Activated naive CD4-positive, alpha-beta T cell treated with anti-CD3 and anti-CD28 coated beads, Interleukin-2, amount 50 U/mL, for 16 hours (primary cell): ENCODE measurements around the gene TNS1.

Experiments used
- DNase-seq: peaks from one replicate; pipeline ENCODE4 v3.0.0-alpha.2; 2020

The TNS1 gene

DNA sequence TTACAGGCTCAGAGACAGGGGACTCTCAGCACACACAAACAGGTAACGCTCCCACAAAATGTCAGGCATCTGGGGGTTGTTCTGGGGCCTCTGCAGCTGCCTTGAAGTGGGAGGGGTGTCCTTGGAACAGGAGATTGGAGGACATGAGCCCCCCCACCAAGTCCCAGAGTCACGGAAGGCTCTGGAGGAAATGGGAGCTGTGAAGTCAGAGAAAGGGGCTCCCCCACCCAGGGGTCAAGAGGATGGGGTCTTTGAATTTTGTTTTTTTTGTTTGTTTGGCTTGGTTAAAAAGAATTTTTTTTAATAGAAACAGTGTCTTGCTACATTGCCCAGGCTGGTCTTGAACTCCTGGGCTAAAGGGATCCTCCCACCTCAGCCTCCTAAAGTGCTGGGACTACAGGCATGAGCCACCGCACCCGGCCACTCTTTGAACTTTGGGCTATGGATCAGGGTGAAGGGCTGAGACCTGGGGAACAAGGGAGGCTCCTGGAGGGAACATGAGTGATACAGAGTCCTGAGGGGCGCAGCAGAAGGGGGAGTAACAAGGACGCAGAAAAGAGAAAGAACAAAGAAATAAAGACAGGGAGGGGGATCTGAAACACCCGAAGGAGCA is 46.8 kb downstream of the TNS1 start:
- no peak for DNase-seq

- DNase-seq, result no peak
Observed at GRCh38 chr2:217954971-217955740, 47.6 kb downstream of the TNS1 start.

DNA sequence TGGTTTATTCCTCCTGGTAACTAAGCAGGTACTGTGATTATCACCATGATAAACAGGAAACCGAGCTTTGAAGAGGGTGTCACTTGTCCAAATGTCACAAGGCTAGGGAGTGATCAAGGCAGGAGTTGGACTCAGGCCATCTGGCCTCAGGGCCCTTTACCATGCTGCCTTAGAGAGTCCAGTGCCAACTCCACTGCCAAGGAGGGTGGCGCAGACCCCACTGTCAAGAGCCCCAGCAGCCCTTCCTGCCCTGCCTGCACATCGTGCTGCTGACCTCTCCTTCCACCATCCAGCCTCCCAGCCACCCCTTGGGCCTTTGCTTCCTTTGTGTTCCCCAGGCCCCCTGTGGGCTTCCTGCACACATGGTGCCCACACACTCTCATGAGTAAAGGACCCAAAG is 48.3 kb downstream of the TNS1 start:
- DNase-seq, result no peak

GRCh38 chr2:217954051-217954450 is 48.7 kb downstream of the TNS1 start:
- DNase-seq, result no peak

DNA sequence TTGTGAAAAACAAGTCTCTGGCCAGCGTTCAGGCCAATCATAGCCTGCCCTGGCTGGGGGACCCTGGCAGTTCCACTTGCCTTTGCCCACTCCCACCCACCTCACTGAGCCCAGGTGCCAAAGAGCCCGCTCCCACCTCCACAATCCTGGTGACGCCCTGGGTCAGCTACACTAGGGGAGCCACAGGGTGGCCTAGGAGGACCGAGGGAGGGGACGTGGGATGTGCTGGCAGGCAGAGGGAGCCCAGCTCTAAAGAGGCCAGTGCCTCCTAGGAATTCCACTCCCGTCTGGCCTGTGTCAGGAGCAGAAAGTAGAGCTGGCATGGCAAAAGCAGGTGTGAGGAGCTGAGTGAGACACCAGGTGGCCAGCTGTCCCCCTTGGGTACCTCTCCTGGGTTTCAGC is 49.3 kb downstream of the TNS1 start:
- DNase-seq, result no peak

DNA sequence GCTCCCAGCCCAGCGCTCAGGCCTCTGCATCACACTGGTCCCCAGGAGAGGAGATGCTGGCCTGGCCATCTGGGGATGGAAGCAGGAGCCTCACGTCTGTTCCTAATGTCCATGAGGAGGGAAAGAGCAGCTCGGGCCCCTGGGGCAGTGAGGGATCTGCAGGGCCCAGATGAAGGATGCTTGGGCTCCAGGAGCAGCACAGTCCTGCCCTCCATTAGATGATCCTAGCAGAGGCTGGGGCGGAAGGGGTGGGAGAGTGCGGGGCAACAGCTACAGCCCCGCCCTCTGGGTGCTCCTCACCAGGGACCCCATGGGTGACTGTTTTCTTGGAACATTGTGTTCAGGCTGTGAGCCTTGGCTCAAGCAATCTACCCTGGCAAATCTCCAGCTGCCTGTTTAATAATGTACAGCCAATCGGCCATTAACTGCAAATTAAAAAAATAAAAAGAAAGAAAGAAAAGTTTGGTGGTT is 49.7 kb downstream of the TNS1 start:
- no peak for DNase-seq

GRCh38 chr2:217952409-217952808 is 50.4 kb downstream of the TNS1 start:
- no peak for DNase-seq

DNA sequence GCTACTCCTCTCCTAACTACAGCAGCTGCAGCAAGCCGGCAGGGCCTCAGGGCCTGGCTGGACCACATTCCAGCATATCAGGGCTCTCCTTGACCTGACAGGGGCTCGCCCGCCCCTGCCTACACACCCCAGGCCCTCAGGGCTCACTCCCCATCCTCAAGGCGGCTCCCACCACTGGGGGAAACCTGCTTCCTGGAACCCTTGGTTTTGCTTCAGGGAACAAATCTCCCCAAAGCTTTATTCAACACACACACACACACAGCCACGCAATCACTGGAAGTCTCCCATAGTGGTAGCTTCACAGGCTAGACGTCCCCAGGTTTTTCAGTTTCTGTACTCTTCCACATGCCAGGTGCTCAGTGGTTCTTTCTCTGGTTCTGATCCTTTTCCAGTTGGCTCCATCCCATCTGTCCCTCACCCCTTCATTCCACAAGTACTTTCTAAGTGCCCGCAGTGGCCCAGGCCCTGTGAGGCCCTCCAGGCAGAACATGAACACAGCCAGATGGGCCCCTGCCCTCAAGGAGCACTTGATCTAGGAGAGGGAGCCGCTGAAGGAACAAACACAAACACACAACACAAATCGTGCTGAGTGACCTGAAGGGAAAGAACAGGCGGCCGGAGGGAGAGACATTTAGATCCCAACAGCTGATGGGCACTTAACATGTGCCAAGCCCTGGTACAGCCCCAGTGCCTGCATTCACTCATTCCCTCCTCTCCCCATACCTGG is 51.1 kb downstream of the TNS1 start:
- no peak for DNase-seq

GRCh38 chr2:217951091-217951490 is 51.7 kb downstream of the TNS1 start:
- DNase-seq, result no peak

DNA sequence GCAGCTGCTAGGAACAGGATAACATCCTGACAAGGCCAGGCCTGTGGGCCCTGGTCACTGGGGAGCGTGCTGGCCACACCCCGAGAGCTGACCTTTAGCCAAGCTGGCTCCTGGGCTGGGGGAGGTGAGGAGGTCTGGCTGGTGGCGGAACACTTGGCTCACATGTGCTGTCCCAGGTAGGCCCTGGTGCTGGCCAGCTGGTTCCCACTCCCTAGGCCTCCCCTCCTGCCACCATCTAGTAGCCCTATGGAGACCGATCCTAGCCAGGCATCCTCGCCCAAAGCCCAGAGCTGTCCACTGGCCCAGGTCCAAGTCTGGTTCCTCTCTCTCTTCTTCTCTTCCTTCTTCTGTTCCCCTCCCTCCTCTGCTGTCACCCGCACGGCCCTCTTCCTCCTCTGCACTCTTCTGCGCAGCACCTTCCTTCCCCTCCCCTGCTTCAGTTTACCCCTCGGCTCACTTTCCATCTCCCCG is 52.4 kb downstream of the TNS1 start:
- no peak for DNase-seq

- DNase-seq, result no peak
Observed at GRCh38 chr2:217949447-217949846, 53.3 kb downstream of the TNS1 start.

DNA sequence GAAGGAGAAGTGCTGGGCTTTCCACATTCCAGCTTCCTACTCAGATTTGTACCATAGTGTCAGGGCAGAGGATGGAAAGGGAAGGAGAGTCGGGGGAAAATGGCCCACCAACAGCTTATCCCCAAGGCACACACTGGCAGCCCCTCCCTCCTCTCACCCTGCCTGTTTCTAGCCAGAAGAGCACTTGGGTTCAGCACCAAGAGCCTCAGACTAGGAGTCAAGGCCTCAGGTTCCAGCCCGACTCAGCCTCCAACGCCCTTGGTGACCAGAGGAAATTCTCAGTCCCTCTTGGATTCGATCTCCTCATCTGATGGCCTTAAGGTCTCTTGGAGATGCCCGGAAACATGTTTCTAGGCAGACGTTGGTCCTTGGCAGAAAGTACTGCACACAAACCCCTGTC is 53.9 kb downstream of the TNS1 start:
- no peak for DNase-seq

DNA sequence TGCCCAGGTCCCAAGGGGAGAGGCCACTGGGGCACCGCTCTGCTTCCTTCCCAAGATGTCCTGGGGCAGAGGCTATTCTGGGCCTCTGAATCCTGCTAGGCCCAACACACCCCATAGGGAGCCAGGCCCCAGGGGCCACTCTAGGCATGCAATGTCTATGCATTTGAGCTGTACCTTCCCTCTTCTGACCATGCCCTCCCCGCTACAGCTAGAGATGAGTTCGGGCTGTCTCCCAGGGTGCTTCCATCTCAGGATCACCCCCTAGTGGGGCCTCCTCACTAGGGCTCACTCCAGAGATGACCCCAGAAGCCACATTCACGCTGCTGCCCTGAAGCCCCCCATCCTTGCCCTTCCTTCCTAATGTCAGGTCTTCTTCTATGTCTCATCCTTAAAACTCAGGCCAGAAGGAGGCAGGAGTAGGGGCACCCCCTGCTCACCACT is 54.4 kb downstream of the TNS1 start:
- DNase-seq, result no peak

DNA sequence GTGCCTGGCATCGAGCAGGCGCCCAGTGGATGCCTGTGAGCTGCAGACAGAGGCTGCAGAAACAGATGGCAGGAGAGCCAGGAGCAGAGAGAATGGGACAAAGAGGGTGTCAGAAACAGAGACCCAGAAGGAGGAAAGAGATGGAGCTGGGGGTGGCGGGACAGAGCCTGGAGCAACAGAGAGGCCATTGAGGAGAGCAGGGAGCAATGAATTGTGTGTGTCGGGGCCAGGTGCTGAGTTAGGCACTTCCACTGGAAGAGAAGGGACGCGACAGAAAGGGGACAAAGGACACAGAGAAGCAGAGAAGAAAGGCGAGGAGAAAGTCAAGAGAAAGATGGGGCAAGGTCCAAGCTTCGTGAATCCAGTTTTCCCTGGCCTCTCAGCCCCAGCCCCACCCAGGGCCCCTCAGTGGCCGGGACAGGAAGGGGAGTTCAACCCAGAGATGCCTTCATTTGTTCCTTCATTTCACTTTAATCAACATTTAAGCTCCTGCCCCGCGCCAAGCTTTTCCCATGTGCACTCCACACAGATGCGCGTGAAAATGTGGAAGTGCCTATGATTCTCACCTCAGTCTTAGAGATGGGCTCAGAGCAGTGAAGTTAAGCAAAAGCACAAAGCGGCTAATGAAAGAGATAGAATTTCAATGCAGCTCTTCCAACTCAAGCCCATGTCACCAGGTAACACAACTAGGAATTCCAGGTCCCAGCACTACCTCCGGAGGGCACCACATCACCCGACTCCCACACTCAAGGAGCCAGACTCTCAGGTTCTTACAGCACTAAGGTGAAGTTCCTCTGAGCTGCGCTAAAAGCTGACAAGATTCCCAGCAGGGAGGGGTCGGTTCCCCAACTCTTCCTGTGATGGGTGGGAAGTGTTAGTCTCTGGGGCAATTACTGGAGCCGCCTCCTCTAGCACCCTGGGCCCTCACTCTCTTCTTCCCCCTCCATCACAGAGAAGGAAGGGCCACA is 55.1 kb downstream of the TNS1 start:
- DNase-seq, result no peak

DNA sequence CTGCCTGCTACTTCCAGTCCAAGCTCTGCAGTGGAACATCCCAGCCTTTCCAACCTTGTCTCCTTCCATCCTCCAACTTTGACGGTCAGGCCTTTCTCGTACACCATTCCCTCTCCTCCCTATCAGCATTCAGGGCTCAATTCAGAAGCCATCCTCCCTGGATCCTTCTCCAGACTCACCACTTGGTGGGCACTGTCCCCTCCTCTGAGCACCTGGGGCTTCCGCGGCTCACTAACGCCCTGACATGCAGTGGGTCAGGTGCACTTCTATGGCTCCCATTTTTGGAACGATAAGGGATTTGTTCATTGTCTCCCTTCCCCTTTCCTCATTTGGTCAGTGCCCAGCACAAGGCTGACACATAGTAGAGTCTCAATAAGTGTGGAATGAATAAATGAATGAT is 56.7 kb downstream of the TNS1 start:
- DNase-seq, result no peak

- DNase-seq, result no peak
Observed at GRCh38 chr2:217945530-217945929, 57.3 kb downstream of the TNS1 start.

DNA sequence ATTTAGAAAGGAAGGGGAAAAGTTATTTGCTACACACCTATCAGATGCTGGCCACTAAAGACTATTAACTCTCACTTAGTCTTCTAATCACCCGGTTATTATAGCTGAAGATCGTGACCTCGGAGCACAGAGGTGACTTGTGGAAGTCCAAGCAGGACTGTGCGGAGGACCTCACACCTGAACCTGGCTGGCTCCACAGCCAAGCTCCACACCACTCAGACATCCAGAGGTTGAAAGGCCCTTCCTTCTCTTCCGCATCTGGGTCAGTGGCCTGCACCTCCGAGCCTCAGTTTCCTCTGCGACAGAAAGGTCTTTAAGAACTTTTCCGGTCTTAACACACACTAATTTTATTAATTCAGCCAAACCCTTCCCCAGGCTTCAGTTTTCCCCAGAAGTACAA is 57.9 kb downstream of the TNS1 start:
- DNase-seq, result no peak

GRCh38 chr2:217944366-217944765 is 58.4 kb downstream of the TNS1 start:
- no peak for DNase-seq

DNA sequence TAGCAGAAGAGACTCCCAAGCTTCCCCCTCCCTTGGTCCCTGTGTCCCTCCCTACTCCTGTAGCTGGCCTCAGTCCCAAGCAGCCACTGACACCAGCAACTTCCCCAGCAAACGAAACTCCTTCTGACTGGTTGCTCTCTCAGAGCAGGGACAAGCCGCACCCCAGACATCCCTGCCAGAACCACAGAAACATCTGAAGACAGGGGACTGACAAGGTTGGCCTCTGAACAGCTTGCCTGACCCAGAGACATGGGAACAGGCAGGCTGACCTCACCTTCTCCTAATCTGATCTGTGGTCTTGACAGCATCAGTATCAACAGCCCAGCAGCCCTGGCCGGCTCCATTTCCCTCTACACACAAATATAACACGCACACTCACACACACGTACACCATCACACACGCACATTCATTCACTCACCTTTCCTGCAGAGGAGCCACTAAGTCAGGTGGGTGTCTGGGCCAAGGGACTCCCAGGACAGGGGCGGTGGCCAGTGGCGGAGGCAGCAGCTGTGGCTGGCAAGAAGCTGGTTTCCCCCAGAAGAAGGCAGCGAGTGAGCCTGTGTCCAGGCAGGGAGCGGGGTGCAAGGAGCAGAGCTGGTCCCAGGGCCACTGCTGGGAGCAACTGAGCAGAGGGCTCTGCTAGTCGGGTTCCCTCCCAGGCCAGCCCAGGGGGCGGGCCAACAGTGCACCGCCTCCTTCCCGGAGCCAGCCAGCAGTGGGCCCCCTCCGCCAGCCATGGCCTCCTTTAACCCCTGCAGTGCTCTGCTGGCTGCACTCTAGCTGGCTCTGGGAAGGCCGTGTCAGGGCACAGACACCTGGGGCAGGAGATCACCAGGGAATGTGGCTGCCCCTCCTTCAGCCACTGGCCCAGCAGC is 59.1 kb downstream of the TNS1 start:
- no peak for DNase-seq

GRCh38 chr2:217942731-217943335 is 60.0 kb downstream of the TNS1 start:
- DNase-seq, result no peak
